Measurements from ENCODE around the gene HIP1R. TPM values are rescaled to one million over a fixed set of nuclear protein-coding genes. Genes with fewer than 3 reads are reported as not detected.
A peak's percentile ranks its signal among the peaks of the same experiment; 100 is the strongest.

HIP1R gene
- total RNA-seq, 1 donor from 2014 or later: 12.9 TPM

GRCh38 chr12:122845041-122845864 is 10.0 kb downstream of the HIP1R start:
- intact Hi-C loops (cut with DNase I): no loop called here
- DNase-seq: peak; percentile 44
- no peak for ATAC-seq (ENCODE audit: poor library complexity)

- peak; percentile 32 for DNase-seq
- intact Hi-C loops (cut with DNase I): no loop called here
- no peak for ATAC-seq (ENCODE audit: poor library complexity)
Observed at GRCh38 chr12:122845865-122846621, 10.8 kb downstream of the HIP1R start.

- ATAC-seq (ENCODE audit: poor library complexity): no peak
- DNase-seq: no peak
- intact Hi-C loops (cut with DNase I): no loop called here
Observed at GRCh38 chr12:122846622-122847515, 11.6 kb downstream of the HIP1R start.

- DNase-seq (peak; percentile 31), ATAC-seq (ENCODE audit: poor library complexity) (no peak)
- intact Hi-C loops (cut with DNase I): no loop called here
Observed at GRCh38 chr12:122847516-122847836, 12.2 kb downstream of the HIP1R start.

- no peak for DNase-seq
- intact Hi-C loops (cut with DNase I): no loop called here
Observed at GRCh38 chr12:122847921-122848421, 12.7 kb downstream of the HIP1R start.

GRCh38 chr12:122848471-122849351 is 13.5 kb downstream of the HIP1R start:
- ATAC-seq (ENCODE audit: poor library complexity): no peak
- DNase-seq: peak; percentile 31
- intact Hi-C loops (cut with DNase I): no loop called here

More at GRCh38 chr12:122847921-122848421, 12.7 kb downstream of the HIP1R start:
- ATAC-seq (ENCODE audit: poor library complexity): no peak

GRCh38 chr12:122849352-122850047 is 14.2 kb downstream of the HIP1R start:
- intact Hi-C loops (cut with DNase I): no loop called here
- DNase-seq (peak; percentile 76), ATAC-seq (ENCODE audit: poor library complexity) (peak; percentile 87)

- intact Hi-C loops (cut with DNase I): no loop called here
- DNase-seq (no peak), ATAC-seq (ENCODE audit: poor library complexity) (no peak)
Observed at GRCh38 chr12:122850048-122850445, 14.8 kb downstream of the HIP1R start.

- ATAC-seq (ENCODE audit: poor library complexity): no peak
- intact Hi-C loops (cut with DNase I): no loop called here
- no peak for DNase-seq
Observed at GRCh38 chr12:122850695-122851350, 15.6 kb downstream of the HIP1R start.

GRCh38 chr12:122851820-122852219 is 16.6 kb downstream of the HIP1R start:
- DNase-seq: no peak
- ATAC-seq (ENCODE audit: poor library complexity): no peak
- intact Hi-C loops (cut with DNase I): no loop called here

- DNase-seq (no peak), ATAC-seq (ENCODE audit: poor library complexity) (peak; percentile 11)
- intact Hi-C loops (cut with DNase I): no loop called here
Observed at GRCh38 chr12:122852336-122853275, 17.3 kb downstream of the HIP1R start.

- intact Hi-C loops (cut with DNase I): no loop called here
- DNase-seq (no peak), ATAC-seq (ENCODE audit: poor library complexity) (no peak)
Observed at GRCh38 chr12:122853582-122854245, 18.5 kb downstream of the HIP1R start.

- no peak for DNase-seq
- intact Hi-C loops (cut with DNase I): no loop called here
- no peak for ATAC-seq (ENCODE audit: poor library complexity)
Observed at GRCh38 chr12:122854554-122854953, 19.3 kb downstream of the HIP1R start.

- DNase-seq: no peak
- ATAC-seq (ENCODE audit: poor library complexity): no peak
- intact Hi-C loops (cut with DNase I): no loop called here
Observed at GRCh38 chr12:122855071-122855829, 20.0 kb downstream of the HIP1R start.

Measured in Right ventricle myocardium superior (tissue), 1 donor.